GM19467 (cell line): Measurements from ENCODE around the gene IGFLR1.
A peak's percentile ranks its signal among the peaks of the same experiment; 100 is the strongest.
"Not testable (repeated sequence)": the region's sequence is repeated elsewhere in the genome, so short reads cannot be mapped to it uniquely, and the experiment has no call there.

ENCODE experiments used
- ATAC-seq: cut with Tn5 transposase; IDR thresholded peaks from one replicate; pipeline ENCODE4 v1.9.1; 2021; ENCODE audit warnings: mild to moderate bottlenecking, moderate library complexity; ENCODE audit not compliant: unreplicated experiment

Gene IGFLR1

GRCh38 chr19:35777961-35778360 is 35.7 kb upstream of the IGFLR1 start:
- ATAC-seq, result no peak

GRCh38 chr19:35777086-35777841 is 35.0 kb upstream of the IGFLR1 start:
- ATAC-seq, result no peak

GRCh38 chr19:35776102-35776788 is 34.0 kb upstream of the IGFLR1 start:
- no peak for ATAC-seq

GRCh38 chr19:35775298-35776101 is 33.2 kb upstream of the IGFLR1 start, which contains the start of gene ARHGAP33:
ARHGAP33 (plus strand) TSS chr19:35775564; CDS start chr19:35775659, 95 bp downstream.
- ATAC-seq, result peak; percentile 83

DNA sequence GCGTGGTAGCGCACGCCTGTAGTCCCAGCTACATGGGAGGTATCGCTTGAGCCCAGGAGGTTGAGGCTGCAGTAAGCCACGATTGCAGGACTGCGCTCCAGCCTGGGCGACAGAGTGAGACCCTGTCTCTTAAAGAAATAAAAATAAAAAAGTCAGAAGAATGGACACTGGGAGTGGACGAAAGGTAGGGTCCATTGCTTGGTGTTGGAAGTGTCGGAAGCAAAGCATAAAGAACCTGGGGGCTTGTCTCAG is 32.7 kb upstream of the IGFLR1 start:
- ATAC-seq, result no peak

DNA sequence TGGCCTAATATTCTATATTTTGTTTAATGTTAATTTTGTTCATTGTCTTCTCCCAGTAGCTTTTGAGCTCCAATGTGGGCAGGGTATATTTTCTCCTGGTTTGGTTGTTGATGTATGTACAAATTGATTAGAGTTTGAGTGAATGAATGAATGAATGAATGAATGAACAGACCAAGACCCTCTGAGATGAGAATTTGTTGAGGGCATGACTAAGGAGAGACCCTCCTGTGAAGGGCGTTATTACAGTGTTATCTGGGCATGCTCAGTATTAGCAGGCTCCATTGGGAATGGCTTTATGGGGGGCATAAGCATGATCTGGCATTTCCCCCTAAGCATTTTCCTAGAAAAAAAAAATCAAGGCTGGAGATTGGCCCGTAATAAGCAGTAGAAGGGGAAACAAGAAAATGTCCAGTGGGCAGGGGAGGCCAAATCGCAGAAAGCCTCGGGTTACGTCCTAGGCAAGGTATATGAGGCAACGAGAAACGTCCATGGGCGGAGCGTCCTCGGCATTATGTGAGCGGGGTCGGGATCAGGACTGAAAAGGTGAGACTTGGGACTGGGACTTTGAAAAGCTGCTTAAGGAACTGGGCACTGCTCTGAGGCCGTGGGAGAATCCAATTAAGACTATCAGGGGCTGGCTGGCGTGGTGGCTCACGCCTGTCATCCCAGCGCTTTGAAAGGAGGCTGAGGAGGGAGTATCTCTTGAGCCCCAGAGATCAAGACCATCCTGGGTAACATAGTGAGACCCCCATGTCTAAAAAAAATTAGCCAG is 32.2 kb upstream of the IGFLR1 start:
- no peak for ATAC-seq

GRCh38 chr19:35773020-35773806 is 31.0 kb upstream of the IGFLR1 start:
- no peak for ATAC-seq

GRCh38 chr19:35772362-35772761 is 30.1 kb upstream of the IGFLR1 start:
- not testable (repeated sequence) for ATAC-seq

- no peak for ATAC-seq
Measured at GRCh38 chr19:35768082-35768421, 25.8 kb upstream of the IGFLR1 start.

DNA sequence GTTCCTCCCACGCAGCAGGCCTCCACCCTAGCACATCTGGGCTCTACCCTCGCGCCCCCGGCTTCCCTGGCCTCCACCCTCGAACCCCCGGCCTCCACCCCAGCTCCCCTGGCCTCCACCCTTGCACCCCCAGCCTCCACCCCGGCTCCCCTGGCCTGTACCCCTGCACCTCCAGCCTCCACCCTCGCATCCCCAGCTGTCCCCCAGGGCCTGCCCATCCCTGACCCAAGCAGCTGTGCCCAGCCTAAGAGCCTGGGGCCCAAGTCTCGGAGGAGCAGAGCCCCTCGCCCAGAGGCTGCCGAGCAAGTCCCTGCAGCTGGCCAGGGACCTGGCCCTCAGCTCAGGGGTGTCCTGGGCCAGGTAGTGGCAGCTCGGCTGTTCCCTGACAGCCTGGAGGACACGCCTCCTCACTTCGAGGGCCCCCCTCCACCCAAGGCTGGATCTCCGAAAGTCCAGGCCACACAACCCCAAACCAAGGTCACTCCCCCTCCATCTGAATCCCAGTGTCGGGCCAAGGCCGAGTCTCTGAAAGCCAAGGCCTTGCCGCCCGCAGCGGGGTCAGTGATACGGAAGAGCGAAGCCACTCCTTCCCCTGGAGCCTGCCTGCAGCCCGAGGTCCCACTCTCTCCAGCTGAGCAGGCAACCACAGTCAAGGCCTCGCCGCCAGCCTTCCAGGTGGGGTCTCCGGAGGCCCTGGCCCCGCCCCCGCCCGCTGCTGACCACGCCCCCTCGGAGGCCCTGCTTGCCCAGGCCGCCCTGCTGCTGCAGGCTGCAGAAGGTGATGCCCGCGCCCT is 25.2 kb upstream of the IGFLR1 start:
- no peak for ATAC-seq

GRCh38 chr19:35766571-35767104 is 24.4 kb upstream of the IGFLR1 start:
- ATAC-seq, result no peak

DNA sequence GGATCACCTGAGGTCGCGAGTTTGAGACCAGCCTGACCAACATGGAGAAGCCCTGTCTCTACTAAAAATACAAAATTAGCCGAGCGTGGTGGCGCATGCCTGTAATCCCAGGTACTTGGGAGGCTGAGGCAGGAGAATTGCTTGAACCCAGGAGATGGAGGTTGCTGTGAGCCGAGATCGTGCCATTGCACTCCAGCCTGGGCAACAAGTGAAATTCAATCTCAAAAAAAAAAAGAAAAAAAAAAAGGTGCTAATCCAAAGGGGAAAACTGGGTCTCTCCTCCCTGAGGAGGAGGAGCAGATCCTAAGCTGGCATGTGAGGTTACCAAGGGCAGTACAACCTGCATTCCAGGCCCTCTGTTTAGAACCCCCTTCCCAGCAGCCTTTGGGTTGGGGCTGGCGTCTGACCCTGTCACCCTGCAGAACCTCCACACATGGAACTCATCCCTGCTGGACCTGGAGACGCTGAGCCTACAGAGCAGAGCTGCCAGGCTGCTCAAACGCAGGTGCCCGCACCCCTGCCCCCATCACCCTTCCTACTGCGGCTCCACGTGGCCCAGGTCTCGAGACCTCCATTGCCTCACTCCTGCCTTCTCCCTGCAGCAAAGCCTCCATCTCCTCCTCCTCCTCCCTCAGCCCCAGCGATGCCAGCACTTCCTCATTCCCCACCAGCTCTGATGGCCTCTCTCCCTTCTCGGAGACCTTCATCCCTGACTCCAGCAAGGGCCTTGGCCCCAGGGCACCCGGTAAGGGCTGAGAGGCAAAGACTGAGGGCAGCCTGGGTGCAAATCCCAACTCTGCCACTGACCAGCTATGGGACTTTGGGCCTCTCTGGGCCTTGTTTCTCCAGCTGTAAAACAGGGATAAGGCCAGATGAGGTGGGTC is 22.4 kb upstream of the IGFLR1 start:
- no peak for ATAC-seq

- ATAC-seq, result no peak
Measured at GRCh38 chr19:35760711-35761349, 18.6 kb upstream of the IGFLR1 start.

GRCh38 chr19:35759697-35760096 is 17.4 kb upstream of the IGFLR1 start:
- ATAC-seq, result no peak

GRCh38 chr19:35757749-35758608 is 15.7 kb upstream of the IGFLR1 start, which contains the start of gene PROSER3:
PROSER3 (plus strand) TSS chr19:35758176; CDS start chr19:35758216, 40 bp downstream.
- peak; percentile 89 for ATAC-seq

GRCh38 chr19:35757231-35757748 is 15.0 kb upstream of the IGFLR1 start:
- ATAC-seq, result no peak
